Stimulated activated CD8-positive, alpha-beta memory T cell treated with anti-CD3 and anti-CD28 coated beads, Interleukin-2, amount 100 ng/mL, for 1 hour (primary cell): ENCODE measurements around the gene NRG2.

Source experiments
- DNase-seq, 2 donors: peaks; one replicate each; pipeline ENCODE4 v3.0.0-alpha.2; 2020; ENCODE audit warnings: low read depth in 2 of 2

Gene NRG2

GRCh38 chr5:139856714-139857113 is 186.4 kb downstream of the NRG2 start:
- no peak for DNase-seq

- DNase-seq = no peak
These were observed 187.1 kb downstream of the NRG2 start for GRCh38 chr5:139855946-139856540.

DNA sequence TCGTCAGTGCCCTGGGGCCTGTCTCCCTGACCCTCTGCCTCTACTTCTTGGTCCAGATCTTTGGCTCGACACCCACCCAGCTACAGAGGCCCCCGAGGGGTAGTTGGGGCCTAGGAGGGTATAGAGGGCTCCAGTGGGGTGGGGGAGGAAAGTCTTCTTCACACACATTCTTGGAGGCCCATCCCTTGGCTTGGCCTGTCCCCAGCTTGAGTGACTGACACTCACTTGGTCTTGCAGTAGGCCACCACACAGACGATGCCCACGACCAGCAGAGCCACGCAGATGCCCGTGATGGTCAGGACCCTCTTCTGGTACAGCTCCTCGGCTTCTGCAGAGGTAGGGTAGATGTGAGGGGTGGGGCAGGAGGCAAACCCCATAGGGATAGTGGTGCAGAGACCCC is 187.6 kb downstream of the NRG2 start:
- no peak for DNase-seq

GRCh38 chr5:139854953-139855352 is 188.1 kb downstream of the NRG2 start:
- DNase-seq = no peak

GRCh38 chr5:139854029-139854605 is 189.0 kb downstream of the NRG2 start:
- DNase-seq = no peak

DNA sequence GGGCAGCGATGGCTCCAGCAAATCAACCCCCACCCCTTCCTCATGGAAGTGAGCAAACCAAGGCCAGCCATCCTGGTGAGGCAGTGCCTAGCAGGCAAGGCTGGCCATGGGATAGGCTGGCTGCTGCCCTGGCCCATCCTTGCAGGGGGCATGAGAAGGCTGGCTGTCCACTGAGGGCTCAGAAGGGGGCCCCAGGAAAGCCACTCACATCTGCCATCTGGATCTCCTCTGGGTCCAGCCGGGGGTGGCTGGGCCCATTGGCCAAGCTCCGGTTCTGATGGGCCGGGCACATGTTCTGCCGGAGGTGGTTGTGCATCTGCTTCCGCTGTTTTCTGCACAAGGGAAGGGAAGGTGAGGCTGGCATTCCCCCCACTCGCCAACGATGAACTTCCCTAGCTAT is 190.4 kb downstream of the NRG2 start:
- no peak for DNase-seq

- no peak for DNase-seq
These were observed 191.5 kb downstream of the NRG2 start for GRCh38 chr5:139851558-139851957.

GRCh38 chr5:139850423-139851016 is 192.6 kb downstream of the NRG2 start:
- DNase-seq = no peak

- no peak for DNase-seq
These were observed 193.2 kb downstream of the NRG2 start for GRCh38 chr5:139849942-139850341.

- no peak for DNase-seq
These were observed 193.6 kb downstream of the NRG2 start for GRCh38 chr5:139849501-139849900.

DNA sequence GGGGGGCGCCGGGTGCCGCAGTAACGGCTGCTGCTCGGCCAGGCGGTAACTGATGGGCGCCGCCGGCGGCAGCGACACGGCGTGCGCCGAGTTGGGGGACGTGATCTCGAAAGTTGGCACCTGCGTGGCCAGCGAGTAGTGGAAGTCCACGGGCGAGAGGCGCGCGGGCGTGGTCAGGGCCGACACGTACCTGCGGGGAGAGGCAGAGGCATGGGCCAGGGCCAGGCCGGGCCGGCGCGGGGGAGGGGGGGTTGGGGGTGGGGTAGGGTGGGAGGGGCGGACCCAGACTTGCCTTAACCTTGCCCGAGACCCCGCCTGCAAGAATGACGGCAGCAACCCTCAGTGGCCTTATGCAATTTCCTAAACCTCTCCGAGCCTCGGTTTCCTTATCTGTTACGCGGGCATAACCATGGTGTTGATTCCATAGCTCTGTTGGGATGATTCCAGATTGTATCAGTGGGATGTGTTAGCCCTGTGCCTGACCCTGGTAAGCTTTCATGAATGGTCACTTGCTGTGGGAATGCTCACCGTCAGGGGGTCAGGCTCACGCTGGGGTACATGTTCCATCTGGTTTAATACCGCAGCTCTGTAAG is 194.5 kb downstream of the NRG2 start:
- no peak for DNase-seq

DNA sequence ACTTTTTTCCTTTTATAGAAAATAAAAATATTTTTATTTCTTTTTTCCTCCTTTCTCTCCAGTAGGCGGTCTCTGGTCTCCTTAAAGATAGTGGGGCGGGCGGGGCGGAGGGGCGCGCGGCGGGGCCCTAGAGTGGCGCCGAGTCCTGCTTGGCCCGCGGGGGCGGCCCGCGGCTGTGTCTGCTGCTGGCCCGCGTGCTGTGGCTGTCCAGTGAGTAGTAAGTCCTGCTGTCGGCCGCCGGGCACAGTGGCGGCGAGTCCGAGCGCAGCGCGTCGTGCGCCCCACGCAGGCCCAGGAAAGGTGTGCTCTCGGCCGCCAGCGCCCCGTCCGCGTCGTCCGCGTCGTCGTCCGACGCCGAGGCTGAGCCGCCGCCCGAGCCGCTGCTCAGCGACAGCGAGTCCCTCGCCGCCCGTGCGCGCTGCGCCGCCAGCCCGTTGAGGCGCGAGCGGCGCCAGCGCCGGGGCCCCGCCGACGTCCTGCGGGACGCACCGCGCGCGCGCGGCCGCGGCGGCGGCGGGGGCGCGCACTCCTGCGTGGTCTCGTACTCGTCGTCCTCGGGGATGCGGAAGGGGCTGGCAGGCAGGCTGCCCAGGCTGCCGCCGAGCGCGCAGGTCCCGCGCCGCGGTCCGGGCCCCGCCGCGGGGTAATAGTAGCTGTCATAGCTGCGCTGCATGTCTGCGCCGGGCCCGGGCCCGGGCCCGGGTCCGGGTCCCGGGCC is 195.2 kb downstream of the NRG2 start:
- DNase-seq = peak; percentile 59 to 61

GRCh38 chr5:139847091-139847490 is 196.0 kb downstream of the NRG2 start:
- DNase-seq = no peak

- no peak for DNase-seq
These were observed 197.0 kb downstream of the NRG2 start for GRCh38 chr5:139845846-139846681.

DNA sequence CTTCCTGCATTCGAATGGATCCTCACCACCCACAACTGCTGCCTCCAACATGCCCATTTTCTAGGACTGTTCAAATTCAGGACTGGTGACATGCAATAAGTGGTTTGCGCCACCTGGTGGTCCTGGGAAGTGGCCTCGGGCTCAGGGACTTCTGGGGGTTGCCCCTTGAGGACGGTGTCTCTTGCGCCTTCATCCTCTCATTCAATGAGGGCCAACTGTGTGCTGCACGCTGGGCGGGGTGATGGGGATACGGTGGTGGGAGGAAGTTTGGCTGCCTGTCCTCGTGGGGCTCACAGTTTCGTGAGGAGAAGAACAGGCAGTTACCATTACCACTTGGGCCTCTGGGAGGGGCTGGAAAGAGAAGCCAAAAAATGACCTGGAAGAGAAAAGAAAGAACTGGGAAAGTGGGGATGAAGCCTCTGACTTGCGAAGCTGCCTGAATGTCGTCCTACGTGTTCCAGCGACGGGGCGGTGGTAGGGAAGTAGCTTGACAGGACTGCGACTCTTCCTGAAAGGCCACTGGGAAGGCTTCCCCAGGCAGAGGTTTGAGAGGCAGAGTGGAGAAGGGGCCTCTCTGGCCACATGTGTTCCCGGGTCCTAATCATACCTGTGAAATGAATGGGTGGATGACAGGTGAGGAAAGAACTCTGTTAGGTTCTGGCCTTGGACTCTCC is 198.5 kb downstream of the NRG2 start:
- peak; percentile 48 to 54 for DNase-seq

DNA sequence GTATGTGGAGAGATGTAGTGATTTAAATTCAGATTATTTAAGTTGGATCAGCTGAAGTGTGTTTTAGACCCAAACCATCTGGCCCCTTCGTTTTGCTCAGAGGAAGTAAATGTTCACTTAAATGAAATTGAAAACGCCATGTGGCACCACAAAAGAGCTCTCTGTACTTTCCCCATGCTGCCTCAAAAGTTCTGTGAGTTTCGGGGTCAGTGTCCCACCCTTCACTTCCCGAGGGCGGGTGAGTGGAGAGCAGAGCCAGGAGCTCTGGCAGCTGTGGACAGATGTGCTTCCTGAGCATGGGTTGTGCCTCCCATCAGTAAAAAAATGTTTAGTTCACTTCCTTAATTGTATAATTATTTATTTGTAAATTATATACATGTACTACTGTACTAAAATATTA is 199.1 kb downstream of the NRG2 start:
- no peak for DNase-seq

- DNase-seq = no peak
These were observed 200.8 kb downstream of the NRG2 start for GRCh38 chr5:139842321-139842720.

DNA sequence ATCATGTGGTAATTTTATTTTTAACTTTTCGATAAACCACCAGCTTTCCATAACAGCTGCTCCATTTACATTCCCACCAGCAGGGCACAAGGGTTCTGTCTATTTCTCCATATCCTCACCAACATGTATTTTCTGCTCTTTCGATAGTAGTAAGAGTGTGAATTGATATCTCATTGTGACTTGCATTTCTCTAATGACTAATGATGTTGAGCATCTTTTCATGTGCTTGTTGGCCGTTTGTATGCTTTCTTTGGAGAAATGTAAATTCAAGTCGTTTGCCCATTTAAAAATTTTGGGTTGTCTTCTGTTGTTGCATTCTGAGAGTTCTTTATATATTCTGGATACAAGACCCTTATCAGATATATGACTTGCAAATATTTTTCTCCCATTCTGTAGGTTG is 201.6 kb downstream of the NRG2 start:
- DNase-seq = no peak

GRCh38 chr5:139839918-139840317 is 203.2 kb downstream of the NRG2 start:
- DNase-seq = no peak

- DNase-seq = no peak
These were observed 203.8 kb downstream of the NRG2 start for GRCh38 chr5:139839232-139839815.
